H1 (cell line): Measurements from ENCODE around the gene RAB10. TPM values are rescaled to one million over a fixed set of nuclear protein-coding genes. Genes with fewer than 3 reads are reported as not detected.

ENCODE experiments used
- CTCF ChIA-PET: fragments of 300-600 bp; sonication (Branson Sonifier 250); formaldehyde crosslinking; loops from one replicate; lab custom pipeline; 2021; ENCODE audit not compliant: partially characterized antibody; lab: Charles Lee
- POLR2A ChIA-PET: fragments of 300-600 bp; sonication (Branson Sonifier 250); formaldehyde crosslinking; loops from one replicate; lab custom pipeline; 2021; ENCODE audit warnings: inconsistent platforms; ENCODE audit not compliant: partially characterized antibody; lab: Charles Lee
- DNase-seq, 2 experiments: peaks; one replicate each; pipeline versions ENCODE4 v3.0.0 to v3.0.0-alpha.2; 2010 to 2022; ENCODE audit warnings: low spot score in 2 of 2, low read depth in 1 of 2, mixed read lengths in 1 of 2
- FAIRE-seq: peaks from 2 replicates; lab custom pipeline; 2011; peaks lifted over from hg19 to GRCh38; lab: Jason Lieb, UNC
- H2AFZ ChIP-seq: 2 replicates; pipeline ENCODE4 v1.8.1; 2012; ENCODE audit warnings: low read length, inconsistent platforms
- H2AK5ac ChIP-seq: 2 replicates; pipeline ENCODE4 v1.6.1; 2013; ENCODE audit warnings: low read depth, low read length
- H2BK120ac ChIP-seq: replicated peaks from 2 replicates; pipeline ENCODE3; 2013; ENCODE audit warnings: low read depth, low read length, inconsistent platforms
- H2BK12ac ChIP-seq: 2 replicates; pipeline ENCODE4 v1.6.1; 2013; ENCODE audit warnings: low read depth, low read length
- H2BK15ac ChIP-seq: 2 replicates; pipeline ENCODE4 v1.6.1; 2013; ENCODE audit warnings: low read length
- H2BK20ac ChIP-seq: 2 replicates; pipeline ENCODE4 v1.6.1; 2013; ENCODE audit warnings: low read length
- H2BK5ac ChIP-seq: 2 replicates; pipeline ENCODE4 v1.6.1; 2013; ENCODE audit warnings: low read depth, low read length
- H3K14ac ChIP-seq: 2 replicates; pipeline ENCODE4 v1.6.1; 2013; ENCODE audit warnings: inconsistent platforms; ENCODE audit not compliant: insufficient read length
- H3K18ac ChIP-seq: 2 replicates; pipeline ENCODE4 v1.6.1; 2013; ENCODE audit warnings: low read length; ENCODE audit errors: extremely low read depth
- H3K23ac ChIP-seq: 2 replicates; pipeline ENCODE4 v1.6.1; 2013; ENCODE audit warnings: inconsistent platforms; ENCODE audit not compliant: insufficient read length
- H3K23me2 ChIP-seq: 2 replicates; pipeline ENCODE4 v1.6.1; 2013; ENCODE audit warnings: low read depth, low read length
- H3K27ac ChIP-seq: 2 replicates; pipeline ENCODE4 v1.6.1; 2011; ENCODE audit warnings: low read depth, low read length, inconsistent platforms
- H3K27me3 ChIP-seq, 4 experiments: replicated peaks in 1 of 4; 1 replicate in 1 of 4; 2 replicates in 3 of 4; pipeline versions ENCODE4 v1.6.1 to v1.8.1; 2011 to 2013; ENCODE audit warnings: low read length in 3 of 4, mild to moderate bottlenecking in 3 of 4, inconsistent platforms in 2 of 4, mixed read lengths in 2 of 4, moderate library complexity in 1 of 4; ENCODE audit not compliant: control insufficient read depth in 3 of 4, insufficient read depth in 3 of 4; ENCODE audit errors: extremely low read depth in 1 of 4
- H3K36me3 ChIP-seq, 4 experiments: 2 replicates each; pipeline versions ENCODE4 v1.6.1 to v1.8.1; 2011 to 2013; ENCODE audit warnings: mild to moderate bottlenecking in 4 of 4, low read length in 3 of 4, moderate library complexity in 2 of 4, control low read depth in 1 of 4, inconsistent platforms in 1 of 4; ENCODE audit not compliant: insufficient read depth in 4 of 4, control insufficient read depth in 2 of 4
- H3K4ac ChIP-seq: replicated peaks from 2 replicates; pipeline ENCODE3; 2013; ENCODE audit warnings: low read length, low read depth, mixed read lengths, inconsistent platforms; ENCODE audit not compliant: insufficient read length
- H3K4me1 ChIP-seq, 4 experiments: replicated peaks in 1 of 4; 1 replicate in 1 of 4; 2 replicates in 3 of 4; pipeline versions ENCODE4 v1.6.1 to v1.8.1; 2011 to 2013; ENCODE audit warnings: low read length in 3 of 4, inconsistent platforms in 2 of 4, mixed read lengths in 1 of 4; ENCODE audit not compliant: insufficient read depth in 4 of 4, control insufficient read depth in 3 of 4
- H3K4me2 ChIP-seq, 2 experiments: 2 replicates each; pipeline versions ENCODE4 v1.6.1 to v1.8.1; 2011 to 2013; ENCODE audit warnings: low read depth in 2 of 2, low read length in 2 of 2, control low read depth in 1 of 2, inconsistent platforms in 1 of 2, mild to moderate bottlenecking in 1 of 2; ENCODE audit not compliant: insufficient read depth in 1 of 2
- H3K4me3 ChIP-seq, 4 experiments: fragments of 200-600, 300-600 bp in 1 of 4; sonication (generic), shearing (Covaris generic), sonication (Bioruptor Twin) in 1 of 4; 2 replicates each; pipeline versions ENCODE4 v1.5.1 to v1.8.1; 2011 to 2016; ENCODE audit warnings: low read length in 4 of 4, low read depth in 3 of 4, control low read depth in 2 of 4, inconsistent platforms in 2 of 4, mild to moderate bottlenecking in 2 of 4, mixed read lengths in 1 of 4, moderate library complexity in 1 of 4; ENCODE audit not compliant: insufficient read depth in 2 of 4; ENCODE audit errors: extremely low read depth in 1 of 4
- H3K56ac ChIP-seq: replicated peaks from 2 replicates; pipeline ENCODE3; 2013; ENCODE audit warnings: low read depth, mild to moderate bottlenecking, mixed read lengths, low read length, inconsistent platforms; ENCODE audit not compliant: insufficient read length
- H3K79me1 ChIP-seq: 2 replicates; pipeline ENCODE4 v1.6.1; 2013; ENCODE audit warnings: low read depth, low read length, control low read depth
- H3K79me2 ChIP-seq, 2 experiments: 2 replicates each; pipeline versions ENCODE4 v1.6.1 to v1.8.1; 2012 to 2013; ENCODE audit warnings: low read length in 2 of 2, mild to moderate bottlenecking in 2 of 2, inconsistent platforms in 1 of 2; ENCODE audit not compliant: insufficient read depth in 2 of 2, control insufficient read depth in 1 of 2
- H3K9ac ChIP-seq, 4 experiments: replicated peaks in 1 of 4; 1 replicate in 1 of 4; 2 replicates in 3 of 4; pipeline versions ENCODE4 v1.6.1 to v1.8.1; 2011 to 2013; ENCODE audit warnings: low read depth in 3 of 4, low read length in 3 of 4, control low read depth in 2 of 4, mild to moderate bottlenecking in 2 of 4, moderate library complexity in 2 of 4, inconsistent platforms in 1 of 4; ENCODE audit errors: extremely low read depth in 1 of 4
- H3K9me3 ChIP-seq, 2 experiments: 2 replicates each; pipeline versions ENCODE4 v1.6.1 to v1.8.1; 2012 to 2013; ENCODE audit warnings: mild to moderate bottlenecking in 2 of 2, moderate library complexity in 2 of 2, control low read depth in 1 of 2, inconsistent platforms in 1 of 2, low read depth in 1 of 2, low read length in 1 of 2, mixed read lengths in 1 of 2; ENCODE audit not compliant: insufficient read depth in 2 of 2
- H4K20me1 ChIP-seq, 2 experiments: replicated peaks in 1 of 2; 2 replicates each; pipeline versions ENCODE3 to v1.8.1; 2011 to 2013; ENCODE audit warnings: inconsistent platforms in 2 of 2, low read length in 2 of 2, mild to moderate bottlenecking in 1 of 2; ENCODE audit not compliant: insufficient read depth in 2 of 2, control insufficient read depth in 1 of 2
- H4K5ac ChIP-seq: 2 replicates; pipeline ENCODE4 v1.6.1; 2013; ENCODE audit warnings: low read length, low read depth, mixed read lengths, inconsistent platforms; ENCODE audit not compliant: insufficient read length
- H4K8ac ChIP-seq: 2 replicates; pipeline ENCODE4 v1.8.0; 2013; ENCODE audit warnings: mild to moderate bottlenecking, moderate library complexity, low read length, inconsistent platforms; ENCODE audit not compliant: insufficient read depth; ENCODE audit errors: extremely low read depth
- H4K91ac ChIP-seq: replicated peaks from 2 replicates; pipeline ENCODE3; 2013; ENCODE audit warnings: low read length, mixed read lengths, inconsistent platforms; ENCODE audit not compliant: insufficient read length
- BACH1 ChIP-seq: IDR thresholded peaks from 2 replicates; pipeline ENCODE4 v1.6.1; 2012; ENCODE audit warnings: low read length, improper control_type of control experiment
- CBX5 ChIP-seq: fragments of 300-800, 300-1000 bp; sonication (generic); IDR thresholded peaks from 2 replicates; pipeline ENCODE4 v1.7.1; 2016; ENCODE audit warnings: antibody characterized with exemption, low read length, low read depth
- CHD1 ChIP-seq: IDR thresholded peaks from 2 replicates; pipeline ENCODE4 v1.6.1; 2012; ENCODE audit warnings: low read depth, low read length, improper control_type of control experiment
- EP300 ChIP-seq, 2 experiments: IDR thresholded peaks; 1 replicate in 1 of 2; 2 replicates in 1 of 2; pipeline ENCODE4 v1.6.1; 2011 to 2012; ENCODE audit warnings: low read depth in 2 of 2, low read length in 2 of 2, mild to moderate bottlenecking in 2 of 2, borderline replicate concordance in 1 of 2, inconsistent platforms in 1 of 2, moderate library complexity in 1 of 2
- GABPA ChIP-seq: IDR thresholded peaks from 2 replicates; pipeline ENCODE4 v1.6.1; 2011; ENCODE audit warnings: mild to moderate bottlenecking, low read length, moderate library complexity, borderline replicate concordance; ENCODE audit not compliant: insufficient read depth
- JUN ChIP-seq: IDR thresholded peaks from 2 replicates; pipeline ENCODE4 v1.6.1; 2011; ENCODE audit warnings: low read depth, mild to moderate bottlenecking, improper control_type of control experiment, low read length
- KDM5A ChIP-seq: fragments of 200-600 bp; IDR thresholded peaks from 2 replicates; pipeline ENCODE4 v1.7.1; 2012; ENCODE audit warnings: mild to moderate bottlenecking, low read length, inconsistent platforms, mixed read lengths
- POLR2A ChIP-seq, 2 experiments: IDR thresholded peaks; 1 replicate in 1 of 2; 2 replicates in 1 of 2; pipeline ENCODE4 v1.6.1; 2011; ENCODE audit warnings: low read depth in 2 of 2, low read length in 2 of 2, mild to moderate bottlenecking in 2 of 2; ENCODE audit errors: control extremely low read depth in 1 of 2
- POLR2AphosphoS5 ChIP-seq: IDR thresholded peaks from 2 replicates; pipeline ENCODE4 v1.6.1; 2011; ENCODE audit warnings: low read depth, low read length
- SIRT6 ChIP-seq: IDR thresholded peaks from one replicate; pipeline ENCODE4 v1.7.1; 2012; ENCODE audit warnings: low read length, inconsistent platforms
- SP4 ChIP-seq: IDR thresholded peaks from 2 replicates; pipeline ENCODE4 v1.6.1; 2012; ENCODE audit warnings: low read length, inconsistent platforms
- SUZ12 ChIP-seq: fragments of 200-600 bp; sonication (generic); IDR thresholded peaks from 2 replicates; pipeline ENCODE4 v1.6.1; 2012; ENCODE audit warnings: mild to moderate bottlenecking, inconsistent platforms, low read length, moderate library complexity, mixed read lengths
- WGBS, 2 experiments: shearing (Covaris generic) in 1 of 2; methylation state at CpG; one replicate each; pipeline versions ENCODE4 v1.1.6 to v1.1.7; 2013 to 2015; ENCODE audit warnings: low lambda C conversion rate in 2 of 2, mixed read lengths in 2 of 2, inconsistent platforms in 1 of 2, low coverage in 1 of 2, missing lambda C conversion rate in 1 of 2; ENCODE audit not compliant: insufficient replicate concordance in 2 of 2, insufficient coverage in 1 of 2, insufficient read length in 1 of 2; ENCODE audit errors: extremely low coverage in 1 of 2, missing lambda C conversion rate in 1 of 2; 5-methylcytosine and 5-hydroxymethylcytosine counted together
- polyA plus RNA-seq, 7 experiments: library from polyadenylated mRNA; depleted of rRNA in 3 of 7; stranded (reverse) in 5 of 7; unstranded in 2 of 7; fragments of >200 nt in 5 of 7; fragments of 200-250 nt in 2 of 7; gene quantifications; 1 replicate in 5 of 7; 2 replicates in 1 of 7; 4 replicates in 1 of 7; pipeline versions ENCODE4 v1.2.1 to v1.2.3, GENCODE V29; 2011 to 2013; ENCODE audit warnings: missing spikeins in 2 of 7, mixed read lengths in 2 of 7
- total RNA-seq: library from RNA; stranded (reverse); fragmentation: NEBNext Ultra II Directional; extraction: Animal tissue kit (Norgen Biotek cat#: 25700); gene quantifications from 2 replicates; pipeline ENCODE4 v1.2.1, GENCODE V29; 2021
- TF ChIP-seq, protein P1 (sequence below): IDR thresholded peaks from 2 replicates; pipeline ENCODE4 v1.6.1; 2011; ENCODE audit warnings: low read length, improper control_type of control experiment

RAB10 gene
- total and polyA plus RNA-seq, 2 of the 8 experiments (the other 6 are each of a cell fraction or from before 2014, with no cell fraction given), result 42.6 to 136 TPM

DNA sequence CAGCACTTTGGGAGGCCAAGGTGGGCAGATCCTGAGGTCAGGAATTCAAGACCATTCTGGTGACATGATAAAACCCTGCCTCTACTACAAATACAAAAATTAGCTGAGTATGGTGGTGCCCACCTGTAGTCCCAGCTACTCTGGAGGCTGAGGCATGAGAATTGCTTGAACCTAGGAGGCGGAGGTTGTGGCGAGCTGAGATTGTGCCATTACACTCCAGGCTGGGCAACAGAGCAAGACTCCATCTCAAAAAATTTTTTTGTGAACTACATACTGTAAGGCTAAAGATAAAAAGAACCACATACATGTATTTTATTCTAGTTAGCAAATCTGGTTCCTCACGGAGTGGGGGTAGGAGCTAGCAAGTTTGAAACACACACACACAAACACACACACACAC lies 45.1 kb downstream of the RAB10 start:
- 92% methylated on average over 3 of the region's 3 CpGs; no CpG with 5 or more reads in 1 of the 2 experiments for WGBS, 2 experiments
- no peak overlapping the region for H2BK120ac ChIP-seq
- H3K4me1 ChIP-seq, result peaks cover 0 to 10% (median 2%) of the 10 kb centered on the region in 4 experiments; a peak in 4 of 7 replicates
- no peak overlapping the region for H3K27ac ChIP-seq
- H3K23me2 ChIP-seq, result no peaks in the 10 kb centered on the region; the same call in 1 of the 2 replicates
- peaks cover 0 to 10% (median 5%) of the 10 kb centered on the region in 4 experiments; a peak in 2 of 8 replicates for H3K36me3 ChIP-seq
- TF ChIP-seq EP300 (IDR thresholded peaks at IDR 0.05; ENCODE audit: borderline replicate concordance in 1 of 2, low read depth in 2 of 2, low read length in 2 of 2), result no peak
- TF ChIP-seq GABPA, result no peak
- TF ChIP-seq SIRT6, result no peak
- TF ChIP-seq POLR2AphosphoS5, result no peak
- TF ChIP-seq SP4, result no peak
- no peak for TF ChIP-seq CBX5
- no peak for TF ChIP-seq CHD1
- TF ChIP-seq SUZ12, result no peak
- no peak for TF ChIP-seq KDM5A
- no peak for TF ChIP-seq JUN
- TF ChIP-seq POLR2A (IDR thresholded peaks at IDR 0.05; ENCODE audit: control extremely low read depth in 1 of 2, low read depth in 2 of 2, low read length in 2 of 2), result no peak
- TF ChIP-seq, protein P1, sequence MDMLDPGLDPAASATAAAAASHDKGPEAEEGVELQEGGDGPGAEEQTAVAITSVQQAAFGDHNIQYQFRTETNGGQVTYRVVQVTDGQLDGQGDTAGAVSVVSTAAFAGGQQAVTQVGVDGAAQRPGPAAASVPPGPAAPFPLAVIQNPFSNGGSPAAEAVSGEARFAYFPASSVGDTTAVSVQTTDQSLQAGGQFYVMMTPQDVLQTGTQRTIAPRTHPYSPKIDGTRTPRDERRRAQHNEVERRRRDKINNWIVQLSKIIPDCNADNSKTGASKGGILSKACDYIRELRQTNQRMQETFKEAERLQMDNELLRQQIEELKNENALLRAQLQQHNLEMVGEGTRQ, result no peak
- TF ChIP-seq BACH1, result no peak
- no peak overlapping the region for H2AK5ac ChIP-seq
- peaks cover 5 to 11% of the 10 kb centered on the region in 2 experiments for H4K20me1 ChIP-seq
- H3K4ac ChIP-seq, result no peak overlapping the region
- no peak overlapping the region for H4K91ac ChIP-seq
- H3K79me1 ChIP-seq, result no peaks in the 10 kb centered on the region
- no peak overlapping the region for H4K5ac ChIP-seq
- H3K27me3 ChIP-seq, result no peaks in the 10 kb centered on the region
- H3K23ac ChIP-seq, result no peak overlapping the region
- H3K18ac ChIP-seq, result no peak overlapping the region
- no peak overlapping the region for H3K4me3 ChIP-seq
- POLR2A ChIA-PET, result interaction anchor here (1.7 kb wide), 1 partner anchor 9 kb away, joined by 5 read pairs; no protein-coding TSS in a partner anchor
- H2BK5ac ChIP-seq, result no peak overlapping the region
- H2AFZ ChIP-seq, result no peak overlapping the region
- peaks cover 1 to 97% of the 10 kb centered on the region in 2 experiments for H3K79me2 ChIP-seq
- H3K14ac ChIP-seq, result no peak overlapping the region
- H3K9me3 ChIP-seq, result peaks cover 12 to 13% of the 10 kb centered on the region in 2 experiments
- H2BK12ac ChIP-seq, result no peak overlapping the region
- H2BK20ac ChIP-seq, result no peak overlapping the region
- no peak overlapping the region for H3K4me2 ChIP-seq
- no peak for DNase-seq
- H3K9ac ChIP-seq, result no peak overlapping the region
- no peak for FAIRE-seq
- H3K56ac ChIP-seq, result peak overlapping the region; percentile 22
- no peak overlapping the region for H4K8ac ChIP-seq
- H2BK15ac ChIP-seq, result no peak overlapping the region
- CTCF ChIA-PET, result interaction anchor here (1.1 to 2.6 kb wide), 3 partner anchors 9 to 65 kb away, joined by 4 to 16 read pairs (median 6); no protein-coding TSS in a partner anchor
